ENCODE measurements around the gene MINDY4B.

DNA sequence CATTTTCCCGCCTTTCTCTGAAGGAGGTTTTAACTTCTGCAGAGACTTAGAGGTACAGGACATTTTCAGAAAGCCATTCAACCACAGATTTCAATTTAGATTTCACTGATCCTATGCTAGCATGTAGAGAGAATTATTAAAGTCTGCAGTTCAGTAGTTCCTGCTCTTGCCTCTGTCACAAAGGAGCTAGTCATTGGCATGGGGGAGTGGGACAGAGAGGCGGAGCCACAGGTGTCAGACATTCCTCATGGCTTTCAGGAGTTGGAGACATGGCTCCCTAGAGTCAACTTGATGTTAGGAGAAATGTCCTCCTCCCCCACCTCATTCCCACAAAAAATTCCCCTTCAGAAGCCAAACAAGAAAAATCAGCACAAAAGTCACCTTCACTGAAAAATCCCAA is 76.2 kb downstream of the MINDY4B start:
- TF ChIP-seq EP300 (IDR thresholded peaks at IDR 0.05; ENCODE audit: borderline replicate concordance in 1 of 2, low read depth in 1 of 2, low read length in 1 of 2) (no peak), CTCF (IDR thresholded peaks at IDR 0.05) (no peak), RCOR1 (IDR thresholded peaks at IDR 0.05; ENCODE audit: low read length) (no peak), SIN3A (IDR thresholded peaks at IDR 0.05; ENCODE audit: borderline replicate concordance, low read depth, low read length) (no peak), NFIC (IDR thresholded peaks at IDR 0.05; ENCODE audit: borderline replicate concordance) (no peak), GABPA (IDR thresholded peaks at IDR 0.05; ENCODE audit: low read depth) (no peak), POLR2AphosphoS5 (IDR thresholded peaks at IDR 0.05; ENCODE audit: low read depth, low read length) (no peak), SMC3 (IDR thresholded peaks at IDR 0.05; ENCODE audit: low read depth, low read length) (no peak)
- TF ChIP-seq, protein P1, sequence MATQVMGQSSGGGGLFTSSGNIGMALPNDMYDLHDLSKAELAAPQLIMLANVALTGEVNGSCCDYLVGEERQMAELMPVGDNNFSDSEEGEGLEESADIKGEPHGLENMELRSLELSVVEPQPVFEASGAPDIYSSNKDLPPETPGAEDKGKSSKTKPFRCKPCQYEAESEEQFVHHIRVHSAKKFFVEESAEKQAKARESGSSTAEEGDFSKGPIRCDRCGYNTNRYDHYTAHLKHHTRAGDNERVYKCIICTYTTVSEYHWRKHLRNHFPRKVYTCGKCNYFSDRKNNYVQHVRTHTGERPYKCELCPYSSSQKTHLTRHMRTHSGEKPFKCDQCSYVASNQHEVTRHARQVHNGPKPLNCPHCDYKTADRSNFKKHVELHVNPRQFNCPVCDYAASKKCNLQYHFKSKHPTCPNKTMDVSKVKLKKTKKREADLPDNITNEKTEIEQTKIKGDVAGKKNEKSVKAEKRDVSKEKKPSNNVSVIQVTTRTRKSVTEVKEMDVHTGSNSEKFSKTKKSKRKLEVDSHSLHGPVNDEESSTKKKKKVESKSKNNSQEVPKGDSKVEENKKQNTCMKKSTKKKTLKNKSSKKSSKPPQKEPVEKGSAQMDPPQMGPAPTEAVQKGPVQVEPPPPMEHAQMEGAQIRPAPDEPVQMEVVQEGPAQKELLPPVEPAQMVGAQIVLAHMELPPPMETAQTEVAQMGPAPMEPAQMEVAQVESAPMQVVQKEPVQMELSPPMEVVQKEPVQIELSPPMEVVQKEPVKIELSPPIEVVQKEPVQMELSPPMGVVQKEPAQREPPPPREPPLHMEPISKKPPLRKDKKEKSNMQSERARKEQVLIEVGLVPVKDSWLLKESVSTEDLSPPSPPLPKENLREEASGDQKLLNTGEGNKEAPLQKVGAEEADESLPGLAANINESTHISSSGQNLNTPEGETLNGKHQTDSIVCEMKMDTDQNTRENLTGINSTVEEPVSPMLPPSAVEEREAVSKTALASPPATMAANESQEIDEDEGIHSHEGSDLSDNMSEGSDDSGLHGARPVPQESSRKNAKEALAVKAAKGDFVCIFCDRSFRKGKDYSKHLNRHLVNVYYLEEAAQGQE (IDR thresholded peaks at IDR 0.05; ENCODE audit: low read depth, low read length) = no peak

Data from SK-N-SH (cell line).